Epithelial cell of esophagus (primary cell): ENCODE data around the gene SAMD11.

Experiments used
- DNase-seq: peaks from one replicate; pipeline ENCODE4 v3.0.0; 2010; ENCODE audit warnings: low read depth
- H3K4me3 ChIP-seq: 2 replicates; pipeline ENCODE4 v1.5.1; 2011; ENCODE audit warnings: mild to moderate bottlenecking, low read length, control low read depth
- TF ChIP-seq, protein P1 (sequence below): IDR thresholded peaks from 2 replicates; pipeline ENCODE4 v1.5.1; 2011; ENCODE audit warnings: low read depth, mild to moderate bottlenecking, low read length, control low read depth, inconsistent platforms; ENCODE audit not compliant: insufficient read depth; ENCODE audit errors: missing control alignments

SAMD11 gene

DNA sequence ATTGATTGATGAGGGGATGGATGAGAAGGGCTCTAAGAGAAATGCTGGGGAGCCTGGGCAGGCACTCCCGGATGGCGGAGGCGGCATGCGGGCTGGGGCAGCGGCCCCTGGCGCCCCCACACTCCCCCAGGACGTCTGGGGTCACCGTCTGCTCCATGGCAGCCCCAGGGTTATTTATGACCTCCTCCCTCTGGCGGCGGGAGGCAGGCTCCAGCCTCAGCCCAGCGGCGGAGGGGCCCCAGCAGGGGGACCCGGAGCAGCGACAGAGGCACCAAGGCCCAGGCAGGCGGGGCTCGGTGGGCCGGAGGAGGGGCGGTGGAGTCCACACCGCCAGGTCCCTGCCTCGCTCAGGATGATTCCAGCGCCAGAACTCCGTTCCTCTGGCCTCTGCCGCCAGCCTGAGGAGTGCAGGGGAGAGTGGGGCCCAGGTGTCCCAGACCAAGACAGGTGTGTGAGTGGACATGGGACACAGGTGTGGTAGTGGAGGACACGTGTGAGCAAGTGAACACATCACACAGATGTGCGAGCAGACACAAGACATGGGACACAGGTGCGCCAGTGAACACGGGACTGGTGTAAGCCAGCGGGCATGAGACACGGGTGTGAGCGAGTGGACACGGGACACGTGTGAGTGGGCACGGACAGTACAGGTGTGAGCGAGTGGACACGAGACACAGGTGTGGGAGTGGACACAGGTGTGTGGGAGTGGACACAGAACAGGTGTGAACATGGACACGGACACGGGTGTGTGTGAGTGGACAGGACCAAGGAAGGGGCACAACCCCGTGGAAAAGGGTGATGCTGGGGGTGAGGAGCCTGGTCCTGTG, 2.5 kb upstream of the SAMD11 start:
- no peak overlapping the region for H3K4me3 ChIP-seq
- TF ChIP-seq, protein P1, sequence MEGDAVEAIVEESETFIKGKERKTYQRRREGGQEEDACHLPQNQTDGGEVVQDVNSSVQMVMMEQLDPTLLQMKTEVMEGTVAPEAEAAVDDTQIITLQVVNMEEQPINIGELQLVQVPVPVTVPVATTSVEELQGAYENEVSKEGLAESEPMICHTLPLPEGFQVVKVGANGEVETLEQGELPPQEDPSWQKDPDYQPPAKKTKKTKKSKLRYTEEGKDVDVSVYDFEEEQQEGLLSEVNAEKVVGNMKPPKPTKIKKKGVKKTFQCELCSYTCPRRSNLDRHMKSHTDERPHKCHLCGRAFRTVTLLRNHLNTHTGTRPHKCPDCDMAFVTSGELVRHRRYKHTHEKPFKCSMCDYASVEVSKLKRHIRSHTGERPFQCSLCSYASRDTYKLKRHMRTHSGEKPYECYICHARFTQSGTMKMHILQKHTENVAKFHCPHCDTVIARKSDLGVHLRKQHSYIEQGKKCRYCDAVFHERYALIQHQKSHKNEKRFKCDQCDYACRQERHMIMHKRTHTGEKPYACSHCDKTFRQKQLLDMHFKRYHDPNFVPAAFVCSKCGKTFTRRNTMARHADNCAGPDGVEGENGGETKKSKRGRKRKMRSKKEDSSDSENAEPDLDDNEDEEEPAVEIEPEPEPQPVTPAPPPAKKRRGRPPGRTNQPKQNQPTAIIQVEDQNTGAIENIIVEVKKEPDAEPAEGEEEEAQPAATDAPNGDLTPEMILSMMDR = peak; percentile 44
- peak; percentile 72 for DNase-seq

DNA sequence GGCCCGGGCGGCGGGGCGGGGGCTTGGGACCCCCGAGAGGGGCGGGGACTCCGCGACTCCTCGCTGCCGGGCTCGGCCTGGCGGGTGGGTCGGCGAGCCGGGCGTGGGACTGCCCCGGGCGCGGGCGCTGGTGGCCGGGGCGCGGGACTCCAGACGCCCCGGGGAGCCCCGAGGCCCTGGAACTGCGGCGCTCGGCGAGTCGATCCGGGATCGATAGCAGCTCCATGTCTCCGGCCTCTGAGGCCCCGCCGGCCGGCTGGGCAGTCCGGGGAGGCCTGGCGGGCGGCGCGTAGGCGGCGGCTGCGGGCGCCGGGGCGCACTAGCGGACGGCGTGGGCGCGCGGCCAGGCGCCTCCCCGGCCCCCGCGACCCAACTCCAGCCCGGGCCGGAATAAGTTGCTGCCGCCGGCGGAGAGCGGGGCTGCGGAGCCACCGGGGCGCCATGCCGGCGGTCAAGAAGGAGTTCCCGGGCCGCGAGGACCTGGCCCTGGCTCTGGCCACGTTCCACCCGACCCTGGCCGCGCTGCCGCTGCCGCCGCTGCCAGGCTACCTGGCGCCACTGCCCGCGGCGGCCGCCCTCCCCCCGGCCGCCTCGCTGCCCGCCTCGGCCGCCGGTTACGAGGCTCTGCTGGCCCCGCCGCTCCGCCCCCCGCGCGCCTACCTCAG, 400 bp downstream of the SAMD11 start:
- no peak overlapping the region for H3K4me3 ChIP-seq
- DNase-seq = no peak
- TF ChIP-seq, protein P1 = no peak

- TF ChIP-seq, protein P1 = no peak
- DNase-seq = peak; percentile 47
- H3K4me3 ChIP-seq = peak overlapping the region; percentile 14
Observed at GRCh38 chr1:924656-925560, 1.2 kb downstream of the SAMD11 start.

GRCh38 chr1:925561-926421, 2.1 kb downstream of the SAMD11 start:
- no peak for DNase-seq
- no peak overlapping the region for H3K4me3 ChIP-seq
- TF ChIP-seq, protein P1 = no peak

DNA sequence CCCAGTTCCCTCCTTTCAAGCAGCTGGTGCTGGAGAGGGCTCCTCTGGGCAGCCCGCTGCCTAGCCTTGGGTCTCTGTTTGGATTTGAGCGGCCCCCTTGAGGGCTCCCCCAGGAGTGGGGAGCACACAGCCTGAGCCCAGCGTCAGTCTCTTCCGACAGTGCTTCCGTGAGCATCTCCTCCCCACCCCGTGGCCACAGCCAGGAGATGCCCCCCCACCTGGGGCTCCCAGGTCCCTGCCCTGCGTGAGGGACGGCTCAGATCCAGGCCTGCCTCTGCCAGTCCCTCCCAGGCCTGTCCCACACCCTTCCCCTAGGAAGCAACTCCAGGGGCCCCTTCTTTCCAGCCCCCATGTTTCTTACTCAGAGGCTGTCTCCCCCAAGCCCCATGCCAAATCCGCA, 3.5 kb downstream of the SAMD11 start:
- no peak overlapping the region for H3K4me3 ChIP-seq
- DNase-seq = no peak
- TF ChIP-seq, protein P1 = no peak

- TF ChIP-seq, protein P1 = no peak
- DNase-seq = no peak
- no peak overlapping the region for H3K4me3 ChIP-seq
Observed at GRCh38 chr1:927748-928147, 4.0 kb downstream of the SAMD11 start.
